Stomach (tissue), 9 donors: ENCODE measurements around the gene DOCK2. TPM values are rescaled to one million over a fixed set of nuclear protein-coding genes. Genes with fewer than 3 reads are reported as not detected.

Experiments used
- DNase-seq, 2 donors: peaks; one replicate each; pipeline versions ENCODE4 v3.0.0 to v3.0.0-alpha.2; 2013 to 2019
- H3K27ac ChIP-seq, 5 donors: fragments of 200-600 bp in 4 of 5; sonication (generic) in 4 of 5; one replicate each; pipeline ENCODE4 v1.5.1; 2013 to 2019; ENCODE audit warnings: mild to moderate bottlenecking in 1 of 5, moderate library complexity in 1 of 5
- H3K27me3 ChIP-seq, 3 donors: fragments of 200-600 bp; sonication (generic); one replicate each; pipeline ENCODE4 v1.5.1; 2017 to 2019; ENCODE audit warnings: mixed run types in 1 of 3
- H3K36me3 ChIP-seq, 4 donors: fragments of 200-600 bp; sonication (generic); 1 replicate in 3 of 4; 2 replicates in 1 of 4; pipeline ENCODE4 v1.5.1; 2016 to 2019
- H3K4me1 ChIP-seq, 4 donors: fragments of 200-600 bp; sonication (generic); one replicate each; pipeline ENCODE4 v1.5.1; 2016 to 2019
- H3K4me3 ChIP-seq, 4 donors: fragments of 200-600 bp; sonication (generic) in 3 of 4; one replicate each; pipeline ENCODE4 v1.5.1; 2016 to 2019; ENCODE audit warnings: mild to moderate bottlenecking in 1 of 4
- H3K9me3 ChIP-seq, 4 donors: fragments of 200-600 bp; sonication (generic); one replicate each; pipeline ENCODE4 v1.5.1; 2016 to 2019
- CTCF ChIP-seq, 7 experiments: fragments of 450-650 bp in 4 of 7; fragments of 200-600 bp in 3 of 7; sonication (generic) in 3 of 7; IDR thresholded peaks; one replicate each; pipeline ENCODE4 v1.5.1; 2016 to 2019; ENCODE audit warnings: antibody characterized with exemption in 7 of 7, control low read depth in 2 of 7, mild to moderate bottlenecking in 1 of 7
- EP300 ChIP-seq: sonication (generic); formaldehyde crosslinking; IDR thresholded peaks from one replicate; pipeline ENCODE4 v1.6.1; 2017; ENCODE audit warnings: antibody characterized with exemption
- POLR2A ChIP-seq, 4 donors: fragments of 450-650 bp; IDR thresholded peaks; one replicate each; pipeline ENCODE4 v1.6.1; 2016; ENCODE audit warnings: antibody characterized with exemption in 4 of 4, control low read depth in 2 of 4, mild to moderate bottlenecking in 1 of 4, moderate library complexity in 1 of 4
- POLR2AphosphoS5 ChIP-seq, 3 donors: sonication (generic); formaldehyde crosslinking; IDR thresholded peaks; one replicate each; pipeline ENCODE4 v1.6.1; 2016; ENCODE audit warnings: antibody characterized with exemption in 3 of 3
- WGBS, 5 donors: extraction: QIAGEN DNeasy Blood & Tissue Kit in 3 of 5; methylation state at CpG; one replicate each; pipeline versions ENCODE4 v1.1.5 to v1.1.7; 2013 to 2018; 5-methylcytosine and 5-hydroxymethylcytosine counted together
- intact Hi-C: fragments of 100-400 bp; cut with DNase I; formaldehyde crosslinking; loops from one replicate; pipeline ENCODE4 v1.15.1; 2023; ENCODE audit warnings: low total_unique reads
- polyA plus RNA-seq, 3 donors: library from polyadenylated mRNA; stranded (reverse); fragments of 200-250 nt; gene quantifications; one replicate each; pipeline ENCODE4 v1.2.3, GENCODE V29; 2013
- total RNA-seq, 5 donors: library from RNA; depleted of rRNA; stranded (reverse); fragments of >200 nt; gene quantifications; one replicate each; pipeline versions ENCODE4 v1.1.0 to v1.2.3, GENCODE V29; 2014 to 2016
- donor health status: healthy with polysubstance abuse.
- donor health status: Bipolar disorder and iron deficiency.
- donor health status: healthy.

DOCK2 gene
- total and polyA plus RNA-seq, 8 donors: 2.1 to 50.2 (median 8.5) TPM

- 63 to 70% (median 69%) methylated on average over 1 of the region's 1 CpG for WGBS, 5 donors
- H3K9me3 ChIP-seq: peaks cover 0 to 7% (median 3%) of the 10 kb centered on the region in 4 donors
- H3K27ac ChIP-seq: no peak overlapping the region
- TF ChIP-seq EP300 (no peak), CTCF (IDR thresholded peaks at IDR 0.05) (no peak), POLR2A (IDR thresholded peaks at IDR 0.05) (no peak), POLR2AphosphoS5 (IDR thresholded peaks at IDR 0.05) (no peak)
- H3K4me1 ChIP-seq: no peaks in the 10 kb centered on the region
- no peaks in the 10 kb centered on the region for H3K36me3 ChIP-seq
- H3K4me3 ChIP-seq: no peak overlapping the region
- no peaks in the 10 kb centered on the region for H3K27me3 ChIP-seq
- DNase-seq: no peak
- intact Hi-C loops: no loop called here
Measured at GRCh38 chr5:169663537-169663936, 26.5 kb downstream of the DOCK2 start.

GRCh38 chr5:169666365-169666764 is 29.3 kb downstream of the DOCK2 start:
- H3K4me1 ChIP-seq: no peaks in the 10 kb centered on the region
- no peak overlapping the region for H3K27ac ChIP-seq
- no peak for DNase-seq
- 75 to 80% (median 78%) methylated on average over 4 of the region's 4 CpGs for WGBS, 5 donors
- H3K36me3 ChIP-seq: no peaks in the 10 kb centered on the region
- intact Hi-C loops: no loop called here
- H3K4me3 ChIP-seq: no peak overlapping the region
- TF ChIP-seq CTCF (IDR thresholded peaks at IDR 0.05): no peak
- no peak for TF ChIP-seq POLR2AphosphoS5 (IDR thresholded peaks at IDR 0.05)
- TF ChIP-seq EP300: no peak
- TF ChIP-seq POLR2A (IDR thresholded peaks at IDR 0.05): no peak
- peaks cover 0 to 7% (median 3%) of the 10 kb centered on the region in 4 donors for H3K9me3 ChIP-seq
- H3K27me3 ChIP-seq: no peaks in the 10 kb centered on the region

- Histone ChIP-seq H3K27me3 (no peaks in the 10 kb centered on the region), H3K4me3 (no peak overlapping the region), H3K27ac (no peak overlapping the region), H3K9me3 (peaks cover 0 to 7% (median 3%) of the 10 kb centered on the region in 4 donors), H3K36me3 (no peaks in the 10 kb centered on the region), H3K4me1 (no peaks in the 10 kb centered on the region)
- peak in 1 of 2 donors; percentile 10 for DNase-seq
- TF ChIP-seq CTCF (IDR thresholded peaks at IDR 0.05) (no peak), EP300 (no peak), POLR2A (IDR thresholded peaks at IDR 0.05) (no peak), POLR2AphosphoS5 (IDR thresholded peaks at IDR 0.05) (no peak)
- 44 to 54% (median 48%) methylated on average over 9 of the region's 9 CpGs for WGBS, 5 donors
- intact Hi-C loops: no loop called here
Measured at GRCh38 chr5:169667896-169668674, 31.0 kb downstream of the DOCK2 start.

DNA sequence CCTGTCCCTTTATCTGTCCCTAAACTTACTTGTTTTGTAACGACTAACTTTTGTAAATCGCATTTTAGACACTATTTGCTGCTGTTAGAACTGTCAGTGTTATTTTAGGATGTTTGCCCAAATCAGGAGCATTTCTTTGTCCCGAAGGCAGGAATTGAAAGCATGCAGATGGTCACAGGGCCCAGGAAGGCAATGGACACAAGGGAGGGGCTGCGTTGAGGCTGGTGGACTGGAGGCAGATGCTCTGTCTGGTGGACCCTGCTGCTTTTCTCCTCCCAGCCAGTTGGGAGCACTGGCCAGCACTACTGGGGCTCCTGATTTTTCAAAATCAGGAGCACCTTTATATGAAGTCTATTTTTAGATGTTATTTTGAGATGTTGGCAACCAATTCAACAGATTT is 31.7 kb downstream of the DOCK2 start:
- peaks cover 0 to 6% (median 2%) of the 10 kb centered on the region in 4 donors for H3K9me3 ChIP-seq
- H3K36me3 ChIP-seq: peaks cover 0 to 3% (median 0%) of the 10 kb centered on the region in 4 donors
- DNase-seq: no peak

More for the DNA sequence above, 31.7 kb downstream of the DOCK2 start:
- H3K4me1 ChIP-seq: no peaks in the 10 kb centered on the region
- no peak overlapping the region for H3K27ac ChIP-seq
- intact Hi-C loops: no loop called here
- WGBS, 5 donors: 43 to 54% (median 51%) methylated on average over 4 of the region's 4 CpGs
- no peak overlapping the region for H3K4me3 ChIP-seq
- H3K27me3 ChIP-seq: no peaks in the 10 kb centered on the region
- TF ChIP-seq EP300 (no peak), POLR2A (IDR thresholded peaks at IDR 0.05) (no peak), POLR2AphosphoS5 (IDR thresholded peaks at IDR 0.05) (no peak), CTCF (IDR thresholded peaks at IDR 0.05) (no peak)
